GM19025 (cell line): ENCODE results near the gene OAS1.
A peak's percentile ranks its signal among the peaks of the same experiment; 100 is the strongest.

Source experiments
- ATAC-seq: cut with Tn5 transposase; IDR thresholded peaks from one replicate; pipeline ENCODE4 v1.9.1; 2021; ENCODE audit warnings: mild to moderate bottlenecking, low read depth, moderate library complexity; ENCODE audit not compliant: unreplicated experiment

Gene OAS1

GRCh38 chr12:112906712-112907414, at the start of gene OAS1:
TSS of gene OAS1 (plus strand) at chr12:112906962. CDS start at chr12:112907040, 78 bp downstream.
- ATAC-seq = peak; percentile 62

- no peak for ATAC-seq
Observed at GRCh38 chr12:112859291-112859690, 47.5 kb upstream of the OAS1 start.

- ATAC-seq = no peak
Observed at GRCh38 chr12:112860181-112860580, 46.6 kb upstream of the OAS1 start.

DNA sequence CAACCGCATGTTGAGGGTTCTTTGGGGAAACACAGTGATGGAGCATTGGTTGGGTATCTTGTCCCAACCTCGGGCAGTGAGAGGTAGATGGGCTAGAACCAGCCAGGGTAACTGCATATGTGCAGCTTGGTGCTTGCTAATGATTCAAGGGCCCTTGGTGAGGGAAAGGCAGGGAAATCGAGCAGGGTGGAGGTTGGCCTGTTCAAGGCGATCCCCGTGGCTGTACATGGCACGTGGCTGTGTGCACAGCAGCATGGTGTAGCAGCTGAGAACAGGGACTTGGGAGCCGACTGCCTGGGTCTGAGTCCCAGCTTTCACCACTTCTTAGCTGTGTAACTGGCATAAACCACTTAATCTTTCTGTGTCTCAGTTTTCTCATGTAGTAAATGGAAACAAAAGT, 45.5 kb upstream of the OAS1 start:
- ATAC-seq = no peak

DNA sequence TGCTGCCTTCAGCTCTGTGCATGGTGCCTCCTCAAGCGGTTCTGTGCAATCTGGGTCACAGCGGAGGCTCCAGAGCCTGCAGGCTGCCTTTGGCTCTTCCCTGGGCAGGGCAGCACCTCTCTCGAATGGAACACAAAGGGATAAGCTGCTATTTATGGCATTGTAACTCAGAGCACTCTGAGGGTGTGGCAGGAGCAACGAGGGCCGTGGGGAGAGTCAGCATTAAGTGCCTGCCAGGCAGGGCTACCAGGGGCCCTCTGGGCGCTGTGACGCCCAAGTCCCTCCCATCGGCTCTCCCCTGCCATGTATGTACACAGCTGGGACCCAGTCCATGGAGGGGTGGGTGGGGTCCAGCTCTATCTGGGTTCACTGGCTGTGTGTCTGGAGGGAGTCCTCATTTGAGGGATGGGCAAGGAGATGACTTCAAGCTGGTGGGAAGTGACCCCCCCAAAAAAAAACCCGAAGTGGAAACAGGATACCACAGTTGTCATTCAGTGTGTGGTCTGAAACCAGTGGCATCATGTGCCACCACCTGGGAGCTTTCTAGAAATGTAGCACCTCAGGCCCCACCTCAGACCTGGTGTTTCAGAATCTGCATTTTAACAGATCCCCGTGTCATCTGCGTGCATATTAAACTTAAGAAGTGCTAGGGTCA, 44.0 kb upstream of the OAS1 start:
- no peak for ATAC-seq

DNA sequence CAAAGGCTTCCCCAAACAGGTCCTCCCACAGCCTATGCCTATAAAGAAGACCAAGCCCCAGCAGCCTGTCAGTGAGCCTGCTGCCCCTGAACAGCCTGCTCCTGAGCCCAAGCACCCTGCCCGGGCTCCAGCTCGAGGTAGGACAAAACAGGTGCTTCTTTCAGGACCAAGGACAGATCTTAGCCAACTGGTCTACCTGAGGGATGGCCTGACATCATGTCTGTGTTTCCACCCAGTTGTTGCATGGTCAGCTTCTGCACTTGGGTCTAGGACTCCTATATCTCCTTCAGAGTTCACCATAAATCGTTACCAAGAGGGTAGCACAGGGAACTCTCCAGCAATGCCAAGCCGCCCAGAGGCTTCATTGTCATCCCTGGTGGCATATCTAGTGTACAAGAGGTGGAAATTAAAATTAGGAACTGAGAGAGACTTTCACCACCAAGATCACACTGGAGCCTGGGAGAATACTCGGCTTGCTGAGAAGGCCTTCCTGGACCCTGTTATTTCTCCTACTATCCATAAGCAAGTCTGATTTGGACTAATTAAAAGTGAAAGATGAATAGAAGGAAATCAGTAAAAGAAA, 38.2 kb upstream of the OAS1 start:
- ATAC-seq = no peak

- no peak for ATAC-seq
Observed at GRCh38 chr12:112869091-112869490, 37.7 kb upstream of the OAS1 start.

DNA sequence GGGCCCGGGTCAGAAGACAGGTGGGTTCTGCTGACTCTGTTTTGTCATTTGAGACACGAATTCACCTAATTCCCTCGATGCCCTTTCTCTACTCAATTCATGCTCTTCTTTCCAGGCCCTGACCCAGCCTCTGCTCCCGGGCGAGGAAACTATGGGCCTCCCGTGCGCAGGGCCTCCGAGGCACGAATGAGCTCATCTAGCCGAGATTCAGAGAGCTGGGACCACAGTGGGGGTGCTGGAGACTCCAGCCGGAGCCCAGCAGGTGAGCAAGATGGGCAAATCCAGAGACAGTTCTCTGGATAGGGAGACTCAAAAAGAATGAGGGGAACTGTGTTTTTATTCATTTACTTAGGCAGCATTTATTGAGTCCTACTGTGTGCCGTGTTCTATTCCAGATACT, 37.0 kb upstream of the OAS1 start:
- ATAC-seq = no peak

DNA sequence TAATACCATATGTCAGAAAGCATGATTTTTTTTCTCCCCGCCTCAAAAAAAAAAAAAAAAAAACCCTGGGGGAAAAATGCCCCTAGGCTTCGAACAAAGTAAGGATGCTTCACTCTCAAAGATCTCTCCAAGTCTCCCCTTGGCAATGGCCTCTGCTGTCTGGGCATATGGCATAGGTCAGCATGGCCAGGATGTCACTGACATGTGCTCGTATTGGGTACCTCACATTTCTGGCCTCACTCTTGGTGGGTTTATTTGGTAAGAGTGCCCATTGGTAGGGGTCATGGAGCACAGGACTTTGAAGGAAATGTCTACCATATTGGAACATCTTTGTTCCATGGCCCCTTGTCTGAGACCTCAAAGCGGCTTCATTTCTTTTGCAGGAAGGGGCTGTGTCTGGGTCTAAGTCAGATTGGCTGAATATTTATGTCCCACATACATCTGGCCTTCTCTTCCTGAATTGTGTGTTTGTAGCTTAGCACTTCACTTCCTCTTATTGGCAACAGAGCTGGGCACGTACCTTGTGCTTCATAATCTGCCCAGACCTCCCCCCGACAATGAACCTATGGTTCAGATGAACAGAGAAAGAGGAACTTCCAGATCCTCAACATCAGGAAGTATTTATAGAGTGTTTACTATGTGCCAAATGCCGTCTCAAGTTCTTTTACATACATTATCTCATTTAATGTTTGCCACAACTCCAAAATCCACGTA, 36.3 kb upstream of the OAS1 start:
- no peak for ATAC-seq

DNA sequence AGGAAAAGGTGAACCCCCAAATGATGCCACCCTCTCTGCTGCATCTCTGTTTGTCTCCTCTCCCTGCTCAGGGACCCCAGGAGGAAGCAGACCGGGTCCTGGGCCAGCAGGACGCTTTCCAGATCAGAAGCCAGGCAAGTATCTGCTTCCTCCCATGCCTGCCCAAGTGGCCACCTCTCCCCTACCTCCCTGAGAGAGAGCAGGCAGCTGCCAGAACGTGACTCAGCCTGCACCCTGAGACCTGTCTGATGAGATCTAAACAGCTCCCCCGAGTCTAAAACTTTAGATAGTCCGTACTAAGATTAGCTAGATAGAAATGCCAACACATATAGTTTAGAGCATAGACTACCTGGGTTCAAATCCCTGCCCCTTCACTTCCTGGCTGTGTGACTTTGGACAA, 31.2 kb upstream of the OAS1 start:
- ATAC-seq = no peak

- no peak for ATAC-seq
Observed at GRCh38 chr12:112876506-112876905, 30.3 kb upstream of the OAS1 start.

- ATAC-seq = no peak
Observed at GRCh38 chr12:112877006-112877405, 29.8 kb upstream of the OAS1 start.

DNA sequence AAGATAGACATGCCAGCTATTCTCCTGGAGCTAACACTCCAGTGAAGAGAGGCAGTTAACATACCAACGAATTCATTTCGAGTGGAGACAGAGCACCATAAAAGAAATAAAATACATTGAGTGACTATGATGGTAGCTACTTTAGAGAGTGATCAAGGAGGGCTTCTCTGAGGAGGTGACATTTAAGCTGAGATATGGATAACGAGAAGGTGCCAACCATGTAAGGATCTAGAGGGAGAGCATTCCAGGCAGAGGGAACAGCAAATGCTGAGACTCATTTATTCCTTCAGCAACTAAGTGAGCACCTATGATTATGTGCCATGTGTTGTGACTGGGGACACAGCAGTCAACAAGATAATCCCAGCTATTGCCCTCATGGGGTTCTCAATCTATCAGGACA, 28.3 kb upstream of the OAS1 start:
- no peak for ATAC-seq

- ATAC-seq = no peak
Observed at GRCh38 chr12:112879191-112879705, 27.5 kb upstream of the OAS1 start.

GRCh38 chr12:112881602-112882001, 25.2 kb upstream of the OAS1 start:
- ATAC-seq = no peak

GRCh38 chr12:112885236-112885635, 21.5 kb upstream of the OAS1 start:
- ATAC-seq = no peak

GRCh38 chr12:112887550-112887949, 19.2 kb upstream of the OAS1 start:
- ATAC-seq = no peak

GRCh38 chr12:112891093-112892024, 15.4 kb upstream of the OAS1 start:
- ATAC-seq = no peak

DNA sequence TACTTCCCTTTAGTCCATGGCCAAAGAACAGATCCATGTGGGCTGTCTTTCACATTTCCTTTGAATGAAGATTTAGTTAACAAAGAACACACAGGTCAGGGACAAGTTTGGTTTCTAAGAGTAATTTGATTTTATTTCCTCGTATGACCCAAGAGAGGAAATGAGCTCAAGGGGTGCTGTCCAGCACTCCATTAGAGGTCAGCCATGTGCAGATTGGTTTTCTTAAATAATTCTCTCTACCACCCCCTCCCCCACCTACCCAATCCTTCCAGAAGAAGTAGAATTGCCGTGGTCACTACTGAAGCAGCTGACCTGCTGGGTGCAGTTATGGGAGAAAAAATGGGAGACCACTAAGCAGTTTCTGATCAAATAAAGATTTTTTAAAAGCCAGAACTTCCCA, 13.9 kb upstream of the OAS1 start:
- ATAC-seq = no peak

GRCh38 chr12:112894128-112894527, 12.6 kb upstream of the OAS1 start:
- ATAC-seq = no peak
